ENCODE measurements around the gene ADAMTS2.

The ADAMTS2 gene

DNA sequence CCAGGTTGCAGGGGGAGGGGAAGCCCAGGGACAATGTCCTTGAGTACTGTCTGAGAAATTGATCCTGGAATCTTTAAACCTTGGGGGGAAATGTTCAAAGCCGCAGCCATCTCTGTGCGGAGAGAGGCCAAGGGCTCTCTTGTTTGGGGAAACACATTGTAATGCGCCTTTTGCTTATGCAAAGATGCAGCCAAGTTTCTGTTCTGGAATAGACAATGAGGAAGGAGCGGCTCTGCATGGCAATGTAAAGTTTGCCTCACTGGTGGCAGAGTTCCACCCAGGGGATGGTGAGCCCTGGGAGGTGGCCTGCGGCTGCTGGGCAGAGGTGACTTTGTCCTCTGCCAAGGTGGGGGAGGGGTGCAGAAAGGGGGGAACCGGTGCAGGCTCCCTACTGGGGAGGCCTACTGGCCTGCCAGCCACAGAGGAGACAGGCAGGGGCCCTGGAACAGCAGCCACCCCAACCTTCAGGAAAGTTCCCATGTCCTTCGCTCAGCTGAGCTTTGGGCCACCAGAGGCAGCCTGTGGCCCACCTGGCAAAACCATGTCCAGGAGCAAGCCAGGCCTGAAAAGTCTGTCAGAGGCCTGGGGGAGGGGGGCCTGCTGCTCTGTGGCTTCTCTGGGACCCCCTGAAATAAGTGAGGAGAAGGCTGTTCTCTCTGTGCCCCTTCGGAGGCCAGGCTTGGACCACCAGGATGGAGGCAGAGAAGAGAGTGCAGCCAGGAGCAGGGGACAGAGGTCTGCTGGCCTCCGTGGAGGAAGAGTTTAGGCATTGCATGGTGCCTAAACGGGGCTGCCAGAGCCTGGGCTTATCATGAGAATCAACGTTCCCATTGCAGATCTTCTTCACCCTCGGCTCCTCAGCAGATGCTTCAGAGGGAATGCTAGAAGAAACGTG lies 157.3 kb downstream of the ADAMTS2 start:
- H3K4me3 ChIP-seq (ENCODE audit: low read depth, low read length) = no peak overlapping the region
- TF ChIP-seq, protein P1, sequence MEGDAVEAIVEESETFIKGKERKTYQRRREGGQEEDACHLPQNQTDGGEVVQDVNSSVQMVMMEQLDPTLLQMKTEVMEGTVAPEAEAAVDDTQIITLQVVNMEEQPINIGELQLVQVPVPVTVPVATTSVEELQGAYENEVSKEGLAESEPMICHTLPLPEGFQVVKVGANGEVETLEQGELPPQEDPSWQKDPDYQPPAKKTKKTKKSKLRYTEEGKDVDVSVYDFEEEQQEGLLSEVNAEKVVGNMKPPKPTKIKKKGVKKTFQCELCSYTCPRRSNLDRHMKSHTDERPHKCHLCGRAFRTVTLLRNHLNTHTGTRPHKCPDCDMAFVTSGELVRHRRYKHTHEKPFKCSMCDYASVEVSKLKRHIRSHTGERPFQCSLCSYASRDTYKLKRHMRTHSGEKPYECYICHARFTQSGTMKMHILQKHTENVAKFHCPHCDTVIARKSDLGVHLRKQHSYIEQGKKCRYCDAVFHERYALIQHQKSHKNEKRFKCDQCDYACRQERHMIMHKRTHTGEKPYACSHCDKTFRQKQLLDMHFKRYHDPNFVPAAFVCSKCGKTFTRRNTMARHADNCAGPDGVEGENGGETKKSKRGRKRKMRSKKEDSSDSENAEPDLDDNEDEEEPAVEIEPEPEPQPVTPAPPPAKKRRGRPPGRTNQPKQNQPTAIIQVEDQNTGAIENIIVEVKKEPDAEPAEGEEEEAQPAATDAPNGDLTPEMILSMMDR (IDR thresholded peaks at IDR 0.05; ENCODE audit: low read depth, low read length) = no peak

DNA sequence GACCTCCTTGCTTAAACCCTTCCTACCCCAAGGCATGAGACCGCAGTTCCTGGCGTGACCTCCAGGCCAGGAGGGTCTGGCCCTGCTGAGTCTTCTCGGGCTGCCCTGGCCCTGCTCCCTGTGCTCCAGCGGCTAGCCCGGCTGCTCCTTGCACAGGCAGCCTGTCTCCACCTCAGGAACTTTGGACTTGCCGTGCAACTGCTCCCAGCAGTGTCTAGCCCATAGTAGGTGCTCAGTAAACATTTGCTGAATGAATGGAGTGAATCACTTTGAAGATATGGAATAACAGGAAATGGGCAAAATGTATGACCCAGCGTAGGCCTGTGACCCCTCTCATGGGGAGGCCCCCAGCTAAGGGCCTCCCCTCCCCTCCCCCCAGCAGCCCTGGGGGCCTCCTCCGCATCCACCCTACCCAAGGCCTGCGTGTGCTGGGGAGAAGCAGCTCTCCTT lies 158.0 kb downstream of the ADAMTS2 start:
- TF ChIP-seq, protein P1 (IDR thresholded peaks at IDR 0.05; ENCODE audit: low read depth, low read length) = peak; percentile 46
- no peak overlapping the region for H3K4me3 ChIP-seq (ENCODE audit: low read depth, low read length)

DNA sequence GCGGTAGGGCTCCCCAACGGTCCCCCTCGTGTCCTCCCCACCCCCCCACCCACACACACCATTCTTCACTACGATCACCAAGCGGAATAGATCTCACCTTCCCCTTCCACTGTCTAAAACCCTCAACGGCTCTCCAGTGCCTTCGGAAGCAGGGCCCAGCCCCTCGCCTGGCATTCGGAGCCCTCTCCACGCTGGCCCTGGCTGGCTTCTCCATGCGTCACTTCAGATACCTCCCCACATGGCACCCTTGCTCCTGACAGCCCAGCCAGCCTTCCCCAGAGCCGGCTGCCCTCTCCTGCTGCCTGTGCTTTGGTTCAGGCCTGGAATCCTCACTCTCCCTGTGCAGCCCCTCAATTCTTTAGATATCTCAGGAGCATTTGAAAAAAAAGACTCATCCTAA lies 158.5 kb downstream of the ADAMTS2 start:
- H3K4me3 ChIP-seq (ENCODE audit: low read depth, low read length) = no peak overlapping the region
- TF ChIP-seq, protein P1 (IDR thresholded peaks at IDR 0.05; ENCODE audit: low read depth, low read length) = no peak

DNA sequence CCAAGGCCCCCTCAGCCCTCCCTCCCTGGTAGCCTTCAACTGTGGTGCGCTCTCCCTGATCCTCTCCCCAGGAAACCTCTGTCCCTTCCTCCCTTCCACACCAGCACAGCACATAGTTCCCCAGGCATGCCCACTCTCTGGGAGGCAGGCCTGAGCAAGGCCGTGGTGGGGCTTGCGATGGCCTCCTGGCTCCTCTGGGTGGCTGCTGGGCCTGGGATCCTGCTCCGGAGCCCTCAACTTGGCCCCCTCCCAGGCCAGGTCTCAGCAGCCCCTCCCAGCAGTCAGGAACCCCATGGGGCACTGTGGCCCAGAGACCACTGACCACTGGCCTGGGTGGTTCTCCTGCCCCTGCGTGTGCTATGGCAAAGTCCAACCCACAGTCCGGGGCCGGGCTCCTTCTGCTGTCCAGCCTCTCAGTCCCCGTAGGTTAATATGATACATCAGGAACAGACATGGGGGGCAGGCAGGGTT lies 159.3 kb downstream of the ADAMTS2 start:
- no peak overlapping the region for H3K4me3 ChIP-seq (ENCODE audit: low read depth, low read length)
- TF ChIP-seq, protein P1 (IDR thresholded peaks at IDR 0.05; ENCODE audit: low read depth, low read length) = no peak

DNA sequence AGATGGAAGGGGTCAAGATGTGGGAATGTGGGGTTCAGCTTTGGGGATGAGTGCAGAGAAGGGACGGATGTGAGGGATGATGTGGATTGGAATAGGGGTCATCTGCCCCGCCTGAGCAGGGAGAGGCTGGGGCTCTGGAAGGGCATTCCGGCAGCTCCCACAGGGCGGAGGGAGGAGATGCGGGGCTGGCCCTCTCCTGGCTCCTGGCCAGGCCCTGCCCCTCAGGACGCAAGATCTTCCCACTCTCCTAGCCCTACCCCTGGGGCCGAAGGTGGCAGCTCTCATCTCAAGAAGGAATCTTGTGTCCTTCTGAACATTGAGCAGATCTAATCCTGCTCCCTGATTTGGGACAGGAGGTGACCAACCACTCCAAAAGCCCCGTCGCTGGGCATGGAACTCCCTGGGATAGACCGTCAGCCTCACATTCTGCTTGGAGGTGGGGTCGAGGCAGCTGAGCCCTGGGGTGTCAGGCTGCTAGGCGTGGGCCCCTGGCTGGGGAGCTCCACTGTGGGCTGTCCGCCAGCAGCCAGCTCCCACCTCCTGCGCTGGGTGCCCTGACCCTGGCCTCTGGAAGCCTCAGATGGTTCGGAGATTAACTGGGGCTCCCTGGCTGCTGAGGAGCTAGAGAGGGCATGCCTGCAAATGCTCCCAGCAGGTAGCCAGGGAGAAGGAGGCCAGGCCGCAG lies 159.9 kb downstream of the ADAMTS2 start:
- TF ChIP-seq, protein P1 (IDR thresholded peaks at IDR 0.05; ENCODE audit: low read depth, low read length) = no peak
- no peak overlapping the region for H3K4me3 ChIP-seq (ENCODE audit: low read depth, low read length)

DNA sequence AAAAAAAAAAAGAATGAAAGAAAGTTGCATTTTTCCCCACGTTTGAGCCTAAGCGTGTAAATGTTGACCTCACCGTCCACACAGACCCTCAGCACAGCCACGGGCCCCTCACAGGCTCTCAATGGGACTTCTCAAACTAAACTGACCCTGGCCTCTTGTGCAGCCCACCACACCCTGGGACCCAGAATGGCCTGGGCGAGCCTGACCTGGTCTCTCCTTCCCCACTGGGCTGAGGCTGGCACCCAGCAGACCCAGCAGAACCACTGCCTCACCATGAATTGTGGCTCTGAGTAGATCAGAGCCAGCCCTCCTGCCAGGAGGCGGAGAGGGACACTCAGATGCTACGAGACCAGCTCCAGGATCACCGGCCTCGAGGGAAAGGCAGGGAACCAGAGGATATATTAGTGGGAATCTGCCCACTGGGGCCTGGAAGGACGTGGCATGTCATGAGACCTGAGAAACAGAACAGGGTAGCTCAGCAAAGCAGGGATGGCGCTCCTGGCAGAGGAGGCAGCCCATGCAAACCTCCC lies 160.7 kb downstream of the ADAMTS2 start:
- H3K4me3 ChIP-seq (ENCODE audit: low read depth, low read length) = no peak overlapping the region
- TF ChIP-seq, protein P1 (IDR thresholded peaks at IDR 0.05; ENCODE audit: low read depth, low read length) = no peak

Measured in WI38 (cell line).